Psoas muscle (tissue), 8 donors: ENCODE measurements around the gene COQ10B. TPM values are rescaled to one million over a fixed set of nuclear protein-coding genes. Genes with fewer than 3 reads are reported as not detected.

Source experiments
- ATAC-seq, 4 donors: fragments of 200-7000 bp; cut with Tn5 transposase; one replicate each; pipeline ENCODE4 v1.9.1; 2020; ENCODE audit warnings: moderate library complexity in 3 of 4, mild to moderate bottlenecking in 2 of 4
- DNase-seq, 2 donors: peaks; one replicate each; pipeline ENCODE4 v3.0.0-alpha.2; 2020
- H3K27ac ChIP-seq: fragments of 200-600 bp; one replicate; pipeline ENCODE4 v1.8.0; 2022
- H3K27me3 ChIP-seq, 3 donors: fragments of 200-600 bp in 1 of 3; one replicate each; pipeline versions ENCODE4 v1.6.1 to v1.8.0; 2013 to 2022; ENCODE audit warnings: low read length in 2 of 3, mild to moderate bottlenecking in 2 of 3, moderate library complexity in 1 of 3; ENCODE audit not compliant: insufficient read depth in 3 of 3
- H3K36me3 ChIP-seq, 2 donors: fragments of 200-600 bp in 1 of 2; one replicate each; pipeline versions ENCODE4 v1.6.1 to v1.8.0; 2013 to 2022; ENCODE audit warnings: low read depth in 1 of 2, mild to moderate bottlenecking in 1 of 2, moderate library complexity in 1 of 2; ENCODE audit not compliant: insufficient read depth in 1 of 2
- H3K4me1 ChIP-seq: fragments of 200-600 bp; one replicate; pipeline ENCODE4 v1.8.0; 2022
- H3K4me3 ChIP-seq: fragments of 200-600 bp; one replicate; pipeline ENCODE4 v1.8.0; 2022; ENCODE audit warnings: mild to moderate bottlenecking
- H3K9me3 ChIP-seq: fragments of 200-600 bp; one replicate; pipeline ENCODE4 v1.8.0; 2022
- CTCF ChIP-seq: fragments of 200-600 bp; IDR thresholded peaks from one replicate; pipeline ENCODE4 v1.8.0; 2022; ENCODE audit warnings: antibody characterized with exemption
- WGBS, 3 donors: extraction: QIAGEN DNeasy Blood & Tissue Kit; methylation state at CpG; one replicate each; pipeline versions ENCODE4 v1.1.6 to v1.1.7; 2013; 5-methylcytosine and 5-hydroxymethylcytosine counted together
- intact Hi-C, 2 donors: fragments of 100-400 bp; cut with DNase I; formaldehyde crosslinking; loops; one replicate each; pipeline versions ENCODE4 v1.11.0 to v1.14.2; 2022
- polyA plus RNA-seq, 3 donors: library from polyadenylated mRNA; stranded (reverse); fragments of 200-250 nt; gene quantifications; one replicate each; pipeline ENCODE4 v1.2.3, GENCODE V29; 2013
- total RNA-seq, 4 donors: library from RNA; stranded (reverse); fragmentation: NEBNext Ultra II Directional in 2 of 4; extraction: Animal tissue kit (Norgen Biotek cat#: 25700) in 2 of 4; gene quantifications; one replicate each; pipeline versions ENCODE4 v1.2.1 to v1.2.4, GENCODE V29; 2021 to 2023
- donor health status: healthy with polysubstance abuse.
- donor health status: DM: no; HTN: no; CAD: no; lungs with moderate emphysema.
- donor health status: Bipolar disorder and iron deficiency.
- donor health status: healthy.
- donor health status: DM: yes; HTN: yes; CAD: no.
- donor health status: DM: no; HTN: no; CAD: no.
- donor health status: DM: no; HTN: no; CAD: no.
- donor health status: DM: yes; HTN: yes; CAD: no.

Gene COQ10B
- total and polyA plus RNA-seq, 7 donors = 9.9 to 20.2 (median 16.4) TPM

DNA sequence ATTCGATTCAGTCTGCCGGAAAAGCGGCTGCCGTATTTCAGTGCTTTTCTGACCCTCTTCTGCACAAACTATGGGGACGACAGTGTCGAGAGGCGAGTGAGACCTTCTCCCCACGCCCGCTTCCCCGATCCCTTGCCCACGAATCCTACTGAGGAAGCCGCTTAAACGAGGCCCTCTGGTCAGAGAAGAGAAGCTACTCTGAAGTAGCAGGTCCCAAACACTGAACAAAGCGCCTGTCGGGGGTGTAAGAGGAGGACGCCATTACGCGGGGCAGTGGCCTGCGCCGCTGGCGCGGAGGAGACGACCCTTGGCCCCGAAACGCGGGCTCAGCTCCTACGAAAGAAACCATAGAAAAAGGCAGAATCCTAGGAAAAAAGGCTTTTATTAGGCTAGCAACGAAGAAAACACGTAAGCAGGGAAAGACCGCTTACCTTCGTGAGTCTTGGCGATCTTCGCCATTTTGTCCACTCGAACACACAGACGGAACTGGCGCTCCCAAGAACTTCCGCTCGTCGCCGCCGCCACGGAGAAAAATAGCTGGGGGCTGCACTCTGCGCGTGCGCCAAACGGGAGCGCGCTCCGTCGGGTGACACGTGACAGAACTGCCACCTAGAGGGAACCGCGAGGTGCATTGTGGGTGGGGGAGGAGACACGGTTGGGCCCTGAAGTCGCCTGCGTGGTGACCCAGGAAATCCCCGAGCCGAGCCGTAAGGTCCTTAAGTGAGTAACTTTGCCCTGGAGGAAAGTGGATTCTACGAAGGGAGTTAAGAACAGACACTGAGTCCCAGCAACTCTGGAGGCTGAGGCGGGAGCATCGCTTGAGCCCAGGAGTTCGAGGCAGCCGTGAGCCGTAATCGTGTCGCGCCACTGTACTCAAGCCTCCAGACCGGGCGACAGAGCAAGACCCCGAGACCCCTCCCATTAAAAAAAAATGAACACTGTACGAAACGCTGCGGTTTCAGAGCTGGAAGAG, 18.5 kb upstream of the COQ10B start, which contains the start of gene SF3B1:
TSS of gene SF3B1 (minus strand) at position 488 of the 973 bp plus-strand sequence. CDS start at position 459, 29 bp downstream.
- Histone ChIP-seq H3K27me3 (no peaks in the 10 kb centered on the region), H3K27ac (peak within 1 kb of the TSS; percentile 99), H3K36me3 (no peaks in the 10 kb centered on the region), H3K4me3 (peak within 1 kb of the TSS; percentile 97), H3K4me1 (peaks cover 45% of the 10 kb centered on the region), H3K9me3 (no peaks in the 10 kb centered on the region)
- intact Hi-C loops = loop anchor here (1.0 to 2.0 kb wide), 3 partner anchors 18 to 64 kb away; partner anchors contain the start of genes COQ10B (in 2 of the 2) and HSPD1 (in 1 of the 2)
- 0% methylated on average over 74 of the region's 74 CpGs for WGBS, 3 donors
- TF ChIP-seq CTCF = no peak
- ATAC-seq = peak; percentile 98 to 99 (median 99)
- DNase-seq = peak; percentile 98 to 99

GRCh38 chr2:197435598-197436420, 17.5 kb upstream of the COQ10B start:
- 24 to 25% (median 24%) methylated on average over 16 of the region's 16 CpGs for WGBS, 3 donors
- H3K27me3 ChIP-seq = no peaks in the 10 kb centered on the region
- H3K36me3 ChIP-seq = no peaks in the 10 kb centered on the region
- TF ChIP-seq CTCF = no peak
- intact Hi-C loops = loop anchor here (1.0 to 2.0 kb wide), 3 partner anchors 17 to 63 kb away; partner anchors contain the start of genes COQ10B (in 2 of the 2) and HSPD1 (in 1 of the 2)
- no peaks in the 10 kb centered on the region for H3K9me3 ChIP-seq
- peak overlapping the region; percentile 97 for H3K4me3 ChIP-seq
- peaks cover 35% of the 10 kb centered on the region for H3K4me1 ChIP-seq
- no peak for DNase-seq
- H3K27ac ChIP-seq = peak overlapping the region; percentile 99
- ATAC-seq = peak in 2 of 4 donors; percentile 4 to 34

GRCh38 chr2:197437380-197437779, 16.0 kb upstream of the COQ10B start:
- Histone ChIP-seq H3K27ac (no peak overlapping the region), H3K4me1 (peaks cover 19% of the 10 kb centered on the region), H3K4me3 (no peak overlapping the region), H3K9me3 (no peaks in the 10 kb centered on the region), H3K36me3 (no peaks in the 10 kb centered on the region), H3K27me3 (no peaks in the 10 kb centered on the region)
- ATAC-seq (no peak), DNase-seq (no peak)
- WGBS, 3 donors = 97 to 100% (median 98%) methylated on average over 2 of the region's 2 CpGs
- intact Hi-C loops = no loop called here
- no peak for TF ChIP-seq CTCF

DNA sequence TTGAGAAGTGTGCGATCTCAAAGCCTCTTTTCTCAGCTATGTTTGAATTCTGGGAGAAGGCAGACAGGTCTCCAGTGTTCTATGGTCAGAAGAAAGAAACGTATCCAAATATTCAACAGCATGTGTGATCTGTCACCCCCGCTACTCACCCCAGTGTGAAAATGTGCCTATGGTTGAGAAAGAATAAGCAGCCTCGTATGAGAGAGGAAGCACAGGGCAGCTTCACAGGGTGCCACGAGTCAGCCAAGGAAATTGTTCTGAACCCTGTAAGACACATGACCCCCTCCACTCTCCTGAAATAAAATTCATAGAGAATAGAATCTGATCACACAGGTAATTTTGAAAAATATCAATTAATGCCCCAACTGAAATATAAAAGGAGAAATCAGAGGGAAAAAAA, 10.5 kb upstream of the COQ10B start:
- no peaks in the 10 kb centered on the region for H3K36me3 ChIP-seq
- intact Hi-C loops = no loop called here
- no peaks in the 10 kb centered on the region for H3K4me1 ChIP-seq
- 61 to 62% (median 61%) methylated on average over 5 of the region's 5 CpGs for WGBS, 3 donors
- H3K4me3 ChIP-seq = no peak overlapping the region
- no peak overlapping the region for H3K27ac ChIP-seq
- no peak for ATAC-seq
- no peaks in the 10 kb centered on the region for H3K27me3 ChIP-seq
- TF ChIP-seq CTCF = no peak
- no peaks in the 10 kb centered on the region for H3K9me3 ChIP-seq
- no peak for DNase-seq
